H54 (cell line): ENCODE measurements around the gene TMPRSS13.
"Not testable (repeated sequence)": the region's sequence is repeated elsewhere in the genome, so short reads cannot be mapped to it uniquely, and the experiment has no call there.

Experiments used
- DNase-seq: peaks from one replicate; pipeline ENCODE4 v3.0.0; 2011; ENCODE audit warnings: low spot score, mixed read lengths; ENCODE audit not compliant: insufficient read length
- FAIRE-seq: peaks from 3 replicates; lab custom pipeline; 2011; peaks lifted over from hg19 to GRCh38; lab: Jason Lieb, UNC
- POLR2A ChIP-seq: IDR thresholded peaks from 2 replicates; pipeline ENCODE4 v1.6.1; 2011; ENCODE audit warnings: low read depth, mild to moderate bottlenecking, low read length

The TMPRSS13 gene

GRCh38 chr11:117868815-117869561, 60.2 kb downstream of the TMPRSS13 start:
- DNase-seq: no peak
- FAIRE-seq: no peak
- TF ChIP-seq POLR2A: no peak

GRCh38 chr11:117868088-117868487, 61.1 kb downstream of the TMPRSS13 start:
- no peak for FAIRE-seq
- TF ChIP-seq POLR2A: no peak

GRCh38 chr11:117866526-117866925, 62.7 kb downstream of the TMPRSS13 start:
- DNase-seq (no peak), FAIRE-seq (no peak)

More at GRCh38 chr11:117868088-117868487, 61.1 kb downstream of the TMPRSS13 start:
- DNase-seq: no peak

GRCh38 chr11:117865546-117865945, 63.7 kb downstream of the TMPRSS13 start:
- not testable (repeated sequence) for FAIRE-seq

More at GRCh38 chr11:117866526-117866925, 62.7 kb downstream of the TMPRSS13 start:
- no peak for TF ChIP-seq POLR2A

GRCh38 chr11:117863383-117863782, 65.8 kb downstream of the TMPRSS13 start:
- DNase-seq: no peak

More at GRCh38 chr11:117865546-117865945, 63.7 kb downstream of the TMPRSS13 start:
- not testable (repeated sequence) for DNase-seq

GRCh38 chr11:117862753-117863152, 66.4 kb downstream of the TMPRSS13 start:
- FAIRE-seq (no peak), DNase-seq (no peak)

More at GRCh38 chr11:117863383-117863782, 65.8 kb downstream of the TMPRSS13 start:
- no peak for FAIRE-seq
- TF ChIP-seq POLR2A: no peak

GRCh38 chr11:117862019-117862725, 67.0 kb downstream of the TMPRSS13 start:
- DNase-seq (no peak), FAIRE-seq (no peak)
- TF ChIP-seq POLR2A: no peak

More at GRCh38 chr11:117862753-117863152, 66.4 kb downstream of the TMPRSS13 start:
- no peak for TF ChIP-seq POLR2A

- no peak for FAIRE-seq
- DNase-seq: no peak
- TF ChIP-seq POLR2A: no peak
Measured at GRCh38 chr11:117861151-117862018, 67.8 kb downstream of the TMPRSS13 start.

- no peak for TF ChIP-seq POLR2A
- DNase-seq: no peak
- FAIRE-seq: no peak
Measured at GRCh38 chr11:117860139-117860538, 69.1 kb downstream of the TMPRSS13 start.

GRCh38 chr11:117859488-117860112, 69.6 kb downstream of the TMPRSS13 start:
- no peak for FAIRE-seq
- TF ChIP-seq POLR2A: no peak
- DNase-seq: no peak

GRCh38 chr11:117859061-117859460, 70.1 kb downstream of the TMPRSS13 start:
- TF ChIP-seq POLR2A: no peak
- FAIRE-seq: no peak
- no peak for DNase-seq

- TF ChIP-seq POLR2A: no peak
- DNase-seq (no peak), FAIRE-seq (no peak)
Measured at GRCh38 chr11:117857734-117858414, 71.3 kb downstream of the TMPRSS13 start.
